ENCODE data around the gene UBE2QL1. TPM values are rescaled to one million over a fixed set of nuclear protein-coding genes. Genes with fewer than 3 reads are reported as not detected.

Gene UBE2QL1
- total RNA-seq, 1 experiment from 2014 or later, result not detected

GRCh38 chr5:6516823-6517222 is 68.2 kb downstream of the UBE2QL1 start:
- no peak for DNase-seq
- no peak overlapping the region for H3K27ac Mint-ChIP-seq (ENCODE audit: unreplicated experiment)
- no peaks in the 10 kb centered on the region for H3K36me3 ChIP-seq (ENCODE audit: control insufficient read depth, insufficient read depth, low read length)
- TF ChIP-seq CTCF (IDR thresholded peaks at IDR 0.05; ENCODE audit: insufficient read depth in 1 of 2, low read depth in 1 of 2, low read length in 1 of 2, severe bottlenecking in 1 of 2, unreplicated experiment in 1 of 2), result no peak
- H3K9me3 ChIP-seq, result no peaks in the 10 kb centered on the region
- no peak overlapping the region for H3K4me3 Mint-ChIP-seq (ENCODE audit: unreplicated experiment)
- CTCF ChIA-PET, result no interaction called here
- H3K27me3 ChIP-seq (replicated peaks; ENCODE audit: control insufficient read depth, insufficient read depth, low read length), result no peaks in the 10 kb centered on the region; the same call in 1 of the 2 replicates
- H3K4me1 ChIP-seq, result no peaks in the 10 kb centered on the region
- H3K4me3 ChIP-seq (ENCODE audit: low read depth, low read length), result no peak overlapping the region
- peaks cover 3% of the 10 kb centered on the region for H3K27me3 Mint-ChIP-seq (ENCODE audit: insufficient read depth, unreplicated experiment)
- no peaks in the 10 kb centered on the region for H3K9me3 Mint-ChIP-seq (ENCODE audit: unreplicated experiment)
- H3K4me1 Mint-ChIP-seq (ENCODE audit: low read depth, unreplicated experiment), result peaks cover 7% of the 10 kb centered on the region
- H3K36me3 Mint-ChIP-seq (ENCODE audit: insufficient read depth, unreplicated experiment), result no peaks in the 10 kb centered on the region
- POLR2A ChIA-PET, result no interaction called here
- intact Hi-C loops (cut with micrococcal nuclease; ENCODE audit: unreplicated experiment), result no loop called here
- BruUV-seq (replicated peaks), result no TSS peak

- H3K4me3 ChIP-seq (ENCODE audit: low read depth, low read length), result no peak overlapping the region
- no peaks in the 10 kb centered on the region for H3K36me3 ChIP-seq (ENCODE audit: control insufficient read depth, insufficient read depth, low read length)
- no peak for DNase-seq
- Mint-ChIP-seq H3K27me3 (ENCODE audit: insufficient read depth, unreplicated experiment) (peaks cover 7% of the 10 kb centered on the region), H3K36me3 (ENCODE audit: insufficient read depth, unreplicated experiment) (no peaks in the 10 kb centered on the region), H3K27ac (ENCODE audit: unreplicated experiment) (no peak overlapping the region), H3K4me3 (ENCODE audit: unreplicated experiment) (no peak overlapping the region), H3K4me1 (ENCODE audit: low read depth, unreplicated experiment) (peaks cover 7% of the 10 kb centered on the region), H3K9me3 (ENCODE audit: unreplicated experiment) (no peaks in the 10 kb centered on the region)
- no TSS peak for BruUV-seq (replicated peaks)
- intact Hi-C loops (cut with micrococcal nuclease; ENCODE audit: unreplicated experiment), result no loop called here
- ChIA-PET CTCF (no interaction called here), POLR2A (no interaction called here)
- no peaks in the 10 kb centered on the region; the same call in 1 of the 2 replicates for H3K27me3 ChIP-seq (replicated peaks; ENCODE audit: control insufficient read depth, insufficient read depth, low read length)
- H3K4me1 ChIP-seq, result no peaks in the 10 kb centered on the region
- TF ChIP-seq CTCF (IDR thresholded peaks at IDR 0.05; ENCODE audit: insufficient read depth in 1 of 2, low read depth in 1 of 2, low read length in 1 of 2, severe bottlenecking in 1 of 2, unreplicated experiment in 1 of 2), result no peak
- no peaks in the 10 kb centered on the region for H3K9me3 ChIP-seq
Observed at GRCh38 chr5:6517510-6517909, 68.9 kb downstream of the UBE2QL1 start.

GRCh38 chr5:6518298-6519057 is 69.8 kb downstream of the UBE2QL1 start:
- H3K4me1 ChIP-seq, result no peaks in the 10 kb centered on the region
- POLR2A ChIA-PET, result no interaction called here
- H3K9me3 ChIP-seq, result no peaks in the 10 kb centered on the region
- DNase-seq, result no peak
- no peak for TF ChIP-seq CTCF (IDR thresholded peaks at IDR 0.05; ENCODE audit: insufficient read depth in 1 of 2, low read depth in 1 of 2, low read length in 1 of 2, severe bottlenecking in 1 of 2, unreplicated experiment in 1 of 2)
- no peaks in the 10 kb centered on the region for H3K36me3 ChIP-seq (ENCODE audit: control insufficient read depth, insufficient read depth, low read length)
- H3K9me3 Mint-ChIP-seq (ENCODE audit: unreplicated experiment), result no peaks in the 10 kb centered on the region
- intact Hi-C loops (cut with micrococcal nuclease; ENCODE audit: unreplicated experiment), result no loop called here
- no peaks in the 10 kb centered on the region; the same call in none of the 2 replicates for H3K27me3 ChIP-seq (replicated peaks; ENCODE audit: control insufficient read depth, insufficient read depth, low read length)
- CTCF ChIA-PET, result no interaction called here
- no peak overlapping the region for H3K27ac Mint-ChIP-seq (ENCODE audit: unreplicated experiment)
- peaks cover 7% of the 10 kb centered on the region for H3K4me1 Mint-ChIP-seq (ENCODE audit: low read depth, unreplicated experiment)
- BruUV-seq (replicated peaks), result no TSS peak
- H3K4me3 Mint-ChIP-seq (ENCODE audit: unreplicated experiment), result no peak overlapping the region
- H3K36me3 Mint-ChIP-seq (ENCODE audit: insufficient read depth, unreplicated experiment), result no peaks in the 10 kb centered on the region
- H3K4me3 ChIP-seq (ENCODE audit: low read depth, low read length), result no peak overlapping the region
- H3K27me3 Mint-ChIP-seq (ENCODE audit: insufficient read depth, unreplicated experiment), result peaks cover 7% of the 10 kb centered on the region
